Measurements from ENCODE around the gene FOXP2. TPM values are rescaled to one million over a fixed set of nuclear protein-coding genes. Genes with fewer than 3 reads are reported as not detected.
"Not testable (repeated sequence)": the region's sequence is repeated elsewhere in the genome, so short reads cannot be mapped to it uniquely, and the experiment has no call there.

The FOXP2 gene
- total RNA-seq, 1 experiment from 2014 or later, result 0.17 TPM

DNA sequence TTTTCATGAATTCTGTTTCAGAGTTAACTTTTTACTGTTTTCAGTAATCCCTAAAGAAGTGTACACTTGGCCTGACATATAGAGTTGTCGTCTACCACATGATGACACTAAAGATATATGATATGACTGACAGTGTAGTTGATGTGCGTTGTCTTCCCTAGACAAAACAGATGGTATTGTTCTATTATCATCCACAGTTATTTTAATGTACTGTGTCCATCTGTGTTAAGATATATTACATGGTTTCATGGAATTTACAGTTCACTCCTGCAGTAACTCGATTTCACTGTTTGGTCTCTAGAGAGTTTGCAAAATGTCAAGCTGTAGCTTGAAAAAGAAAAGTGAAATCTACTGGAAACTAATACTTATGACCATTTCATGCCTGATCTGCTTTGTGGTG lies 18.1 kb downstream of the FOXP2 start (continued):
- TF ChIP-seq ATF1 (CRISPR knock-in tag; IDR thresholded peaks at IDR 0.05) (no peak), JAZF1 (CRISPR knock-in tag; IDR thresholded peaks at IDR 0.05) (no peak), TEAD1 (CRISPR knock-in tag; IDR thresholded peaks at IDR 0.05) (no peak)

DNA sequence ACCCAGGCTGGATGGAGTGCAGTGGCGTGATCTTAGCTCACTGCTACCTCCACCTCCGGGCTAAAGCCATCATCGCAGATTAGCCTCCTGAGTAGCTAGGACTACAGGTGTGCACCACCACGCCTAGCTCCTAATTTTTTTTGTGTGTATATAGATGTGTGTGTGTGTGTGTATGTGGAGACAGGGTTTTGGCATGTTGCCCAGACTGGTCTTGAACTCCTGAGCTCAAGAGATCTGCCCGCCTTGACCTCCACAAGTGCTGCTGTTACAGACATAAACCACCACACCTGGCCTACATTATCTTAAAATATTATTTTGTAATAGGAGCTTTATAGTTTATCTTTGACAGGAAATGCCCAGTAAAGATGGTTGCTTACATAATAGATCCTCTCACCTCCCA lies 25.0 kb downstream of the FOXP2 start:
- ChIA-PET CTCF (interaction anchor here (1.5 kb wide), 1 partner anchor 13 kb away, joined by 8 read pairs; no protein-coding TSS in a partner anchor), POLR2A (no interaction called here)
- DNase-seq (ENCODE audit: low spot score) (no peak), ATAC-seq (no peak)
- Mint-ChIP-seq H3K4me1 (no peaks in the 10 kb centered on the region), H3K27me3 (ENCODE audit: low read depth) (no peaks in the 10 kb centered on the region), H3K36me3 (no peaks in the 10 kb centered on the region), H3K27ac (no peak overlapping the region), H3K4me3 (no peak overlapping the region), H3K9me3 (peaks cover 15% of the 10 kb centered on the region)
- no peak for TF ChIP-seq ESRRA (CRISPR knock-in tag; IDR thresholded peaks at IDR 0.05; ENCODE audit: borderline replicate concordance)
- no peak for TF ChIP-seq ZNF671 (CRISPR knock-in tag; IDR thresholded peaks at IDR 0.05)
- TF ChIP-seq FOXK1 (CRISPR knock-in tag; IDR thresholded peaks at IDR 0.05), result no peak
- TF ChIP-seq SMAD3 (CRISPR knock-in tag; IDR thresholded peaks at IDR 0.05; ENCODE audit: borderline replicate concordance), result no peak
- TF ChIP-seq, protein P1, sequence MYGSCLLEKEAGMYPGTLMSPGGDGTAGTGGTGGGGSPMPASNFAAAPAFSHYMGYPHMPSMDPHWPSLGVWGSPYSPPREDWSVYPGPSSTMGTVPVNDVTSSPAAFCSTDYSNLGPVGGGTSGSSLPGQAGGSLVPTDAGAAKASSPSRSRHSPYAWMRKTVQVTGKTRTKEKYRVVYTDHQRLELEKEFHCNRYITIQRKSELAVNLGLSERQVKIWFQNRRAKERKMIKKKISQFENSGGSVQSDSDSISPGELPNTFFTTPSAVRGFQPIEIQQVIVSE (CRISPR knock-in tag; IDR thresholded peaks at IDR 0.05; ENCODE audit: borderline replicate concordance), result no peak
- no peak for TF ChIP-seq ZNF121 (CRISPR knock-in tag; IDR thresholded peaks at IDR 0.05)
- no peak for TF ChIP-seq ZNF317 (CRISPR knock-in tag; IDR thresholded peaks at IDR 0.05; ENCODE audit: borderline replicate concordance, low read depth)
- TF ChIP-seq, protein P2, sequence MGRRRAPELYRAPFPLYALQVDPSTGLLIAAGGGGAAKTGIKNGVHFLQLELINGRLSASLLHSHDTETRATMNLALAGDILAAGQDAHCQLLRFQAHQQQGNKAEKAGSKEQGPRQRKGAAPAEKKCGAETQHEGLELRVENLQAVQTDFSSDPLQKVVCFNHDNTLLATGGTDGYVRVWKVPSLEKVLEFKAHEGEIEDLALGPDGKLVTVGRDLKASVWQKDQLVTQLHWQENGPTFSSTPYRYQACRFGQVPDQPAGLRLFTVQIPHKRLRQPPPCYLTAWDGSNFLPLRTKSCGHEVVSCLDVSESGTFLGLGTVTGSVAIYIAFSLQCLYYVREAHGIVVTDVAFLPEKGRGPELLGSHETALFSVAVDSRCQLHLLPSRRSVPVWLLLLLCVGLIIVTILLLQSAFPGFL (CRISPR knock-in tag; IDR thresholded peaks at IDR 0.05; ENCODE audit: borderline replicate concordance), result no peak
- TF ChIP-seq, protein P3, sequence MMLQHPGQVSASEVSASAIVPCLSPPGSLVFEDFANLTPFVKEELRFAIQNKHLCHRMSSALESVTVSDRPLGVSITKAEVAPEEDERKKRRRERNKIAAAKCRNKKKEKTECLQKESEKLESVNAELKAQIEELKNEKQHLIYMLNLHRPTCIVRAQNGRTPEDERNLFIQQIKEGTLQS (CRISPR knock-in tag; conservative IDR thresholded peaks at IDR 0.05), result no peak
- TF ChIP-seq JUN (CRISPR knock-in tag; IDR thresholded peaks at IDR 0.05), result no peak
- TF ChIP-seq, protein P4, sequence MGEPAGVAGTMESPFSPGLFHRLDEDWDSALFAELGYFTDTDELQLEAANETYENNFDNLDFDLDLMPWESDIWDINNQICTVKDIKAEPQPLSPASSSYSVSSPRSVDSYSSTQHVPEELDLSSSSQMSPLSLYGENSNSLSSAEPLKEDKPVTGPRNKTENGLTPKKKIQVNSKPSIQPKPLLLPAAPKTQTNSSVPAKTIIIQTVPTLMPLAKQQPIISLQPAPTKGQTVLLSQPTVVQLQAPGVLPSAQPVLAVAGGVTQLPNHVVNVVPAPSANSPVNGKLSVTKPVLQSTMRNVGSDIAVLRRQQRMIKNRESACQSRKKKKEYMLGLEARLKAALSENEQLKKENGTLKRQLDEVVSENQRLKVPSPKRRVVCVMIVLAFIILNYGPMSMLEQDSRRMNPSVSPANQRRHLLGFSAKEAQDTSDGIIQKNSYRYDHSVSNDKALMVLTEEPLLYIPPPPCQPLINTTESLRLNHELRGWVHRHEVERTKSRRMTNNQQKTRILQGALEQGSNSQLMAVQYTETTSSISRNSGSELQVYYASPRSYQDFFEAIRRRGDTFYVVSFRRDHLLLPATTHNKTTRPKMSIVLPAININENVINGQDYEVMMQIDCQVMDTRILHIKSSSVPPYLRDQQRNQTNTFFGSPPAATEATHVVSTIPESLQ (CRISPR knock-in tag; IDR thresholded peaks at IDR 0.05), result no peak
- TF ChIP-seq, protein P5, sequence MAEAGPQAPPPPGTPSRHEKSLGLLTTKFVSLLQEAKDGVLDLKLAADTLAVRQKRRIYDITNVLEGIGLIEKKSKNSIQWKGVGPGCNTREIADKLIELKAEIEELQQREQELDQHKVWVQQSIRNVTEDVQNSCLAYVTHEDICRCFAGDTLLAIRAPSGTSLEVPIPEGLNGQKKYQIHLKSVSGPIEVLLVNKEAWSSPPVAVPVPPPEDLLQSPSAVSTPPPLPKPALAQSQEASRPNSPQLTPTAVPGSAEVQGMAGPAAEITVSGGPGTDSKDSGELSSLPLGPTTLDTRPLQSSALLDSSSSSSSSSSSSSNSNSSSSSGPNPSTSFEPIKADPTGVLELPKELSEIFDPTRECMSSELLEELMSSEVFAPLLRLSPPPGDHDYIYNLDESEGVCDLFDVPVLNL (CRISPR knock-in tag; IDR thresholded peaks at IDR 0.05; ENCODE audit: borderline replicate concordance, low read depth), result no peak
- TF ChIP-seq OVOL2 (CRISPR knock-in tag; IDR thresholded peaks at IDR 0.05; ENCODE audit: borderline replicate concordance), result no peak

DNA sequence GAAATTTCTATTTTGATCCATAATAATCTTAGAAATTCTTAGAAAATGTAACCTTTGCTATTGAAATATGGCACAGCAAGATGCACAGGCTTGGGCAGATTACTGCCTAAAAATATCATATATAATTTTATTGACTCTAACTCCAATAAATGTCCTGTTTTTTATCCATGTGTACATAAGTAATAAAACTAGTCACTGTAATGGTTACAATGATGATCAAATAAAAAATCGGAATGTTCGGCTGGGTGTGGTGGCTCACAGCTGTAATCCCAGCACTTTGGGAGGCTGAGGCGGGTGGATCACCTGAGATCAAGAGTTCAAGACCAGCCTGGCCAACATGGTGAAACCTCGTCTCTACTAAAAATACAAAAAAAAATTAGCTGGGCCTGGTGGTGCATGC lies 26.3 kb downstream of the FOXP2 start:
- H3K36me3 Mint-ChIP-seq; H3K4me1 Mint-ChIP-seq; POLR2A ChIA-PET; CTCF ChIA-PET; H3K27me3 Mint-ChIP-seq (ENCODE audit: low read depth); H3K27ac Mint-ChIP-seq; ATAC-seq; DNase-seq (ENCODE audit: low spot score); H3K4me3 Mint-ChIP-seq: not testable (repeated sequence)
- H3K9me3 Mint-ChIP-seq, result peaks cover 15% of the 10 kb centered on the region

DNA sequence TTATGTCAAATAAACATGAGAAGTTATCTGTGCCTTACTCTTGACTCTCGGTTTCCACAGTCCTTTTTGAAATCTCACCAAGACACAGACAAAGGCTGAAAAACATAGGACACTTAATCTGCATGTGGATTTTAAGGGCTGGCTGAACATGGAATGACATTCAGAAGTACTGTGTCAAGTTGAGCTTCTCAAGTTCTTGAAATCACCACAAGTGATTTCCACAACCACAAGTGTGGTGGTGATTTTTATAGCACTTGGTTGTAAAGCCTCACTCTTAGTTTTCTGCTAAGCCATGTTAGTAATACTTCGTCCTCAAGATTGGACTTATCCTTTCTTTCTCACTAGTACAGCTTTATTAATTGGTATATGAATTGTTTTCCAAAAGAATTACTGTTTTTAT lies 29.6 kb downstream of the FOXP2 start:
- no peak for ATAC-seq
- TF ChIP-seq ELF4 (CRISPR knock-in tag; IDR thresholded peaks at IDR 0.05; ENCODE audit: low read depth), result no peak
- TF ChIP-seq, protein P6, sequence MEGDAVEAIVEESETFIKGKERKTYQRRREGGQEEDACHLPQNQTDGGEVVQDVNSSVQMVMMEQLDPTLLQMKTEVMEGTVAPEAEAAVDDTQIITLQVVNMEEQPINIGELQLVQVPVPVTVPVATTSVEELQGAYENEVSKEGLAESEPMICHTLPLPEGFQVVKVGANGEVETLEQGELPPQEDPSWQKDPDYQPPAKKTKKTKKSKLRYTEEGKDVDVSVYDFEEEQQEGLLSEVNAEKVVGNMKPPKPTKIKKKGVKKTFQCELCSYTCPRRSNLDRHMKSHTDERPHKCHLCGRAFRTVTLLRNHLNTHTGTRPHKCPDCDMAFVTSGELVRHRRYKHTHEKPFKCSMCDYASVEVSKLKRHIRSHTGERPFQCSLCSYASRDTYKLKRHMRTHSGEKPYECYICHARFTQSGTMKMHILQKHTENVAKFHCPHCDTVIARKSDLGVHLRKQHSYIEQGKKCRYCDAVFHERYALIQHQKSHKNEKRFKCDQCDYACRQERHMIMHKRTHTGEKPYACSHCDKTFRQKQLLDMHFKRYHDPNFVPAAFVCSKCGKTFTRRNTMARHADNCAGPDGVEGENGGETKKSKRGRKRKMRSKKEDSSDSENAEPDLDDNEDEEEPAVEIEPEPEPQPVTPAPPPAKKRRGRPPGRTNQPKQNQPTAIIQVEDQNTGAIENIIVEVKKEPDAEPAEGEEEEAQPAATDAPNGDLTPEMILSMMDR (IDR thresholded peaks at IDR 0.05), result no peak
- TF ChIP-seq, protein P7, sequence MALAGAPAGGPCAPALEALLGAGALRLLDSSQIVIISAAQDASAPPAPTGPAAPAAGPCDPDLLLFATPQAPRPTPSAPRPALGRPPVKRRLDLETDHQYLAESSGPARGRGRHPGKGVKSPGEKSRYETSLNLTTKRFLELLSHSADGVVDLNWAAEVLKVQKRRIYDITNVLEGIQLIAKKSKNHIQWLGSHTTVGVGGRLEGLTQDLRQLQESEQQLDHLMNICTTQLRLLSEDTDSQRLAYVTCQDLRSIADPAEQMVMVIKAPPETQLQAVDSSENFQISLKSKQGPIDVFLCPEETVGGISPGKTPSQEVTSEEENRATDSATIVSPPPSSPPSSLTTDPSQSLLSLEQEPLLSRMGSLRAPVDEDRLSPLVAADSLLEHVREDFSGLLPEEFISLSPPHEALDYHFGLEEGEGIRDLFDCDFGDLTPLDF (CRISPR knock-in tag; IDR thresholded peaks at IDR 0.05), result no peak
- TF ChIP-seq, protein P4 (CRISPR knock-in tag; IDR thresholded peaks at IDR 0.05), result no peak

More for the DNA sequence above, 29.6 kb downstream of the FOXP2 start:
- H3K4me3 Mint-ChIP-seq, result no peak overlapping the region
- no peak overlapping the region for H3K27ac Mint-ChIP-seq
- H3K9me3 Mint-ChIP-seq, result peaks cover 15% of the 10 kb centered on the region
- no peaks in the 10 kb centered on the region for H3K4me1 Mint-ChIP-seq
- no peaks in the 10 kb centered on the region for H3K27me3 Mint-ChIP-seq (ENCODE audit: low read depth)
- no peaks in the 10 kb centered on the region for H3K36me3 Mint-ChIP-seq
- no peak for DNase-seq (ENCODE audit: low spot score)
- ChIA-PET POLR2A (no interaction called here), CTCF (interaction anchor here (1.0 kb wide), 1 partner anchor 17 kb away, joined by 4 read pairs; no protein-coding TSS in a partner anchor)

Data from WTC11 (cell line).